Measurements from ENCODE around the gene HSPA6.
"Not testable (repeated sequence)": the region's sequence is repeated elsewhere in the genome, so short reads cannot be mapped to it uniquely, and the experiment has no call there.

Gene HSPA6

DNA sequence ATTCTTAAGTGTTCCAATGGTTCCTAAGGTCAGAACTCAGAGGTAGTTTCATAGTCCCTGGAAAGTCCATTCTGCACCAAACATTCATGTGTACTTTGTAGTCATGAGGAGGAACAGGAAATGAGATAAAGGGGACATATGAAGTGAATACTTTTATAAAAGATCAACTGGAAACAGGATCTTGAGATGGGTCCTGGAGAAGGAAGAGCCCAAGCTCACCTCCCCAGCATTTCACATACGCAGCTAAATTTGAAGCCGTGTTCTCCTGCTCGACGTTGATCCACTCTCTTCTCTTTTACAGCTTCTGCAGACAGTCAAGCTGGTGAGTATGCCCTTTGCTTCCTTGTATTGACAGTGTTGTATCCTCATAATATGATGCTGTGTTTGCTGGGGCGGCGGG is 18.7 kb upstream of the HSPA6 start:
- DNase-seq = peak; percentile 46

GRCh38 chr1:161506336-161507223 is 17.8 kb upstream of the HSPA6 start:
- DNase-seq = peak; percentile 87

DNA sequence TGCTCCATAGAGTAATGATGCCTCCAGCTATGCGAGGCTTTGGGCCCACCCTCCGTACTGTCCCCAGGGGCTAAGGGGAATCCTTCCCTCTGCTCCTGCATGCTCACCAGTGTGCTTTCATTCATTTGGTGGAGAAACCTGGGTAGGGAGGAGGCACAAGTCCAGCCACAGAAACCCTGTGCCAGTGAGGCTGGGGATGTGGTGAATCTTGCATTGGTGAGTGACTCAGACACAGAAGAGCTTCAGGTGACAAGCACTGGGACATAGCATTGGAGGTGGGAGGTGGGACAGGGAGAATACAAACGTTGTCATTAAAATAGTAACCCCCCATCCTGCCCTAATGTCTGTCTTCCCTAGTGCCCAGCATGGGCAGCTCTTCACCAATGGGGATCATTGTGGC is 13.9 kb upstream of the HSPA6 start:
- no peak for DNase-seq

DNA sequence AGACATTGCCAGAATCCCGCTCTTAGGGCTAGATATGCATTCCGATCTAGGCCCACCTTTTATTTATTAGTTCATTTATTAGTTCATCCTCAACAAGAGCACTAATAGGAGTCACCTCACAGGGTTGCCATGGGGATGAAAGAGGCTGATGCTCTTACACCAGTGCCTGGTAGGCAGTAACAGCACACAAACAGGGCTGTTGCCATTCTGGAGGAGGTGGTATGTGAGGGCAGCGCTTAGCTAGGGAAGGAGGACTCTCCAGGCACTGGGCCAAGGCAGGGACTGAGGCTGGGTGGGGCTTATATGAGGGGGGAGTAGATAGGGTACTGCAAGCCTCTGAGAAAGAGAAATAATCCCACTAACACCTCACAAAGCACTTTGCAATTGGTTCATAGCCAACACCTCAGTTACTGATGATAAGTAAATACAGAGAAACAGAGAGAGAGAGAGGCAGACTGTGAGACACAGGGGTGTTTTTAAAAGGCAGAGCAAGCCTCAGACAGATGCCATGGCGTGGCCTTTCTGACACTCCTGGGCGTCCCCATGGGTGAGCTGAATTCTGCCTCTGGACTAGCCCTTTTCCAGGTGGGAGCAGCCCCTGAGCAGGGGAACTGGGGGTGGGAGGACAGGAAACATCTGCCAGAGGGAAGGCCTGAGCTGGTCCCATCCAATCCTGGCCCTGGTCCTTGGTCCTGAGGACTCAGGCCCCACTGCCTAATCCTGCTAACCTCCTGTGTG is 13.2 kb upstream of the HSPA6 start:
- DNase-seq = no peak

DNA sequence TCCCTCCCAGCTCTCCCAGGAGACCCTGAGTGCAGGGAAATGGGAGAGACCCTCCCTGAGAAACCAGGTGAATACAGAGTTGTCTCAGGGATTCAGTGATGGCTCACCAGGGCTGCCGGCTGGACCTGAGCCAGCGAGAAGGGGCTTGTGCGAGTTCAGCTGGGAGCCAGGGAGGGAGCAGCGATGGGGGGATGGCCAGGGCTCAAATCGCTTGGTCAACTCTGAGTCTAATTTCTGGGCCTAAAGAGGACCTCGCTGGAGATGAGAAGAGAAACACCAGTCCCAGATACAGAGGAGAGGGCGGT is 12.6 kb upstream of the HSPA6 start:
- no peak for DNase-seq

DNA sequence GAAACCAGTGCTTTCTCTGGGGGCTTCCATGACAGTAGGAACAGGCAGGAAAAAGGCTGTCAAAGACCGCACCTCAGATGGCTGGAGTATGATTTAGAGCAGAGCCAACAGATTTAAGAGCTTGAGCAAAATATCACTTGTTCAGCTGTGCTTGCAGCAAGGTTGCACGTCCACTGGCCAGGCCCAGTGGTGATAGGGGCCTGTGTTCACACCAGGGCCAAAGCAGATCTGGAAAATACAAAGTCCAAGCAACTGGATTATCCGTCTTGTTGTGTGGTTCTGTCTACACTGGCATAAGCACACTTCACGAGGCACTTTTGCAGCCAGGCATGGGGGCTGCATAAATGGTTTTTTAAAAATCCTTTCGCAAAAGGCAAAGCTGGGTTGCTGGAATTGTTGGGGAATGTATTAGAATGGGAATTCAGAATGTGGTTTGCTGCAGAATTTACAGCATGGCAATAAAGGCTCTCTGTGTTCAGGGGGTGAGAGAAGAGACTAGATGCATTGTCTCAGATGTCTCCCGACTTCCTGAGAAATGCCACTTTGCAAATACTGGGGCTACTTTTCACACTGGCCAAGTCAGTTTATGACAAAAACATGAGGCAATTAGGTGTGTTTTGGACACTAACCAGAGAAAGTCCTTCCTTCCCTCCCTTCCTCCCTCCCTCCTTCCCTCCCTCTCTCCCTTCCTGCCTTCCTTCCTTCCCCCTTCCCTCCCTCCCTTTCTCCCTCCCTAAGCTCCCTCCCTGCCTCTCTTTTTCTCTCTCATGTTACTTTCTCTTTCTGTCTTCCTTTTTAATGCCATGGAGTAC is 11.5 kb upstream of the HSPA6 start:
- DNase-seq = not testable (repeated sequence)

DNA sequence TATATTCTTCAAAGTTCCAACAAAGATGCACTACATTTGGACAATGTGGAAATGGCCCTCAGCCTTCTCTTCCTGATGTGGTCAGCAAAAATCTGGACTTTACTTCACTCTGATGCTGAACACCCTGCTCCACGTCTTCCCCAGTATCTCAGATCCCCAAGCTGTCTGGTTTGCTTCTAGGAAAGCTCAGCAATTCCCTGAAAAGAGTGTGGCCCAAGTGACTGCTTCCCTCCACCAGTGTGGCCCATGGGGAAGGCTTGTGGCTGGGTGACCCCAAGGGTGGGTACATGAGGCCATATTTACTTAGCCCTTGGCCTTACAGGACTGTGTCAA is 10.9 kb upstream of the HSPA6 start:
- DNase-seq = not testable (repeated sequence)

DNA sequence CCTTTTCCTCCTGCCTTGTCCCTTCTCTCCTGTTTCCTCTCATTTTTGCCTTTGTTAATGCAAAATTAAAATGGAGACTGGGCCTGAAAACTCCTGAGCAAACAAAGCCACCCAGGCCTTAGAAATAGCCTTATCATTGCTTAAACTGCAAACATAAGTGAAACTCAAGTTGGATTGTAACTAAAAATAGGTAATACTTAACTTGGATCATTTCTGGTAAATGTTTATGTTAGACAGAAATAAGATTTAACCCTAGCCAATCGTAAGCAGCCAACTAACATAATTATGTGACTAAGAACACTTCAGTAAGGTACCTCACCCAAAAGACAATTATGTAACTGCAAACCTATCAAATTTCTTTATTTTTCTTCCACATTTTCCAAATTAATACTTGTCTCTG is 10.4 kb upstream of the HSPA6 start:
- not testable (repeated sequence) for DNase-seq

DNA sequence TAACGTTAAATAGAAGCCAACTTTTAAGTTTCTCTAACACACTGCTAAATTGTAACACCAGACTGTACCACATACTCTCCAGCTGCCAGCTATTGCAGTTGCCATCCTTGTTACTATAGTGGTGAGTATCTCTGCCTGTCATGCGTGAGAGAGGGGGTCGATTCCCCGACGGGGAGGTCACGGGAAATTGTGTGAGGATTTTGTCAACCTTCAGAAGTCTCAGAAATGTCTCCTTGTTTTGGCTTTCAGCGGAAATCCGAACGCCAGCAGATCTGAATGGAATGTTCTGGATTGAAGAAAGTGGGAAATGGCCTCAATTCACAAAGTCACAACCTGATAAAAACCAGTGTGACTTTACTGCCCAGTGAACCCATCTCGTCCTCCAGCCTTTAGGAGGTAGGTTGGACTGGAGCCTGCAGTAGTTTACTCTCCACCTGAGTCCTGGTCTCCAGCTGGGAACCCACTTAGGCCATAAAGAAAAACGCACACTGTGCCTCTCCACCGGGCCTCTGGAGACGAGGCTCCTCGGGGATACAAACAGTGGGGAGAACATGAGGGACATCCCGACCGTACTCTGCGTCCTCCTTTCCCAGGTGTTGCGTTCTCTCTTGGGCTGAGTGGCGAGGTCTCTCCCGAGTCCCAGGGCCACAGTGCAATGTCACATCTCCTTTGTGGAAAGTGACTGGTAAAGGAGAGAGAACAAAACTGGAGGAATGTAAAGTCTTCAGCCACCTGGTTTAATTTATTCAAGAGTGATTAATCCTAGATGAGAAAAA is 1.1 kb upstream of the HSPA6 start:
- DNase-seq = not testable (repeated sequence)

GRCh38 chr1:161524742-161525291 is 477 bp downstream of the HSPA6 start:
- not testable (repeated sequence) for DNase-seq

DNA sequence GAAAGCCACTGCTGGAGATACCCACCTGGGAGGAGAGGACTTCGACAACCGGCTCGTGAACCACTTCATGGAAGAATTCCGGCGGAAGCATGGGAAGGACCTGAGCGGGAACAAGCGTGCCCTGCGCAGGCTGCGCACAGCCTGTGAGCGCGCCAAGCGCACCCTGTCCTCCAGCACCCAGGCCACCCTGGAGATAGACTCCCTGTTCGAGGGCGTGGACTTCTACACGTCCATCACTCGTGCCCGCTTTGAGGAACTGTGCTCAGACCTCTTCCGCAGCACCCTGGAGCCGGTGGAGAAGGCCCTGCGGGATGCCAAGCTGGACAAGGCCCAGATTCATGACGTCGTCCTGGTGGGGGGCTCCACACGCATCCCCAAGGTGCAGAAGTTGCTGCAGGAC is 981 bp downstream of the HSPA6 start:
- not testable (repeated sequence) for DNase-seq

DNA sequence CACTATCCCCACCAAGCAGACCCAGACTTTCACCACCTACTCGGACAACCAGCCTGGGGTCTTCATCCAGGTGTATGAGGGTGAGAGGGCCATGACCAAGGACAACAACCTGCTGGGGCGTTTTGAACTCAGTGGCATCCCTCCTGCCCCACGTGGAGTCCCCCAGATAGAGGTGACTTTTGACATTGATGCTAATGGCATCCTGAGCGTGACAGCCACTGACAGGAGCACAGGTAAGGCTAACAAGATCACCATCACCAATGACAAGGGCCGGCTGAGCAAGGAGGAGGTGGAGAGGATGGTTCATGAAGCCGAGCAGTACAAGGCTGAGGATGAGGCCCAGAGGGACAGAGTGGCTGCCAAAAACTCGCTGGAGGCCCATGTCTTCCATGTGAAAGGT is 1.6 kb downstream of the HSPA6 start:
- not testable (repeated sequence) for DNase-seq

DNA sequence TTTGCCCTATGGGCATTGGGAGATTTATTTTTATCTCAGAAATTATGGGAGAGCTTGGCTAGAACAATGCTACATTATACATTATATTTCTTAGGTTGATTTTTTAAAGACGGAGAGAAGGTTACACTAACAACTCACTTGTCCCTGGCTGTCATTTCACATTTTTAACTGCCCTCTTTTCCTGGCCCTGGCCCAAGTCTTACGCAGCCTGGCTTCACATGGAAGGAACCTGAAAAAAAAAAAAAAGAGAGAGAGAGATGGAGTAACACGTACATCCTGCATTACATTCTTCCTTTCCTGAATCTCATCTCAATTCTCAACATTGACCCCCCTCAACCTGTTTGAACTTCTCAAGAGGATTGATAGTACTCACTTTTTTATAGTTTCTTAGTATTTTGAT is 4.2 kb downstream of the HSPA6 start:
- not testable (repeated sequence) for DNase-seq

- not testable (repeated sequence) for DNase-seq
Measured at GRCh38 chr1:161529463-161530104, 5.2 kb downstream of the HSPA6 start.

- peak; percentile 64 for DNase-seq
Measured at GRCh38 chr1:161530158-161530557, 5.8 kb downstream of the HSPA6 start.

- peak; percentile 95 for DNase-seq
Measured at GRCh38 chr1:161530671-161531641, 6.6 kb downstream of the HSPA6 start.

DNA sequence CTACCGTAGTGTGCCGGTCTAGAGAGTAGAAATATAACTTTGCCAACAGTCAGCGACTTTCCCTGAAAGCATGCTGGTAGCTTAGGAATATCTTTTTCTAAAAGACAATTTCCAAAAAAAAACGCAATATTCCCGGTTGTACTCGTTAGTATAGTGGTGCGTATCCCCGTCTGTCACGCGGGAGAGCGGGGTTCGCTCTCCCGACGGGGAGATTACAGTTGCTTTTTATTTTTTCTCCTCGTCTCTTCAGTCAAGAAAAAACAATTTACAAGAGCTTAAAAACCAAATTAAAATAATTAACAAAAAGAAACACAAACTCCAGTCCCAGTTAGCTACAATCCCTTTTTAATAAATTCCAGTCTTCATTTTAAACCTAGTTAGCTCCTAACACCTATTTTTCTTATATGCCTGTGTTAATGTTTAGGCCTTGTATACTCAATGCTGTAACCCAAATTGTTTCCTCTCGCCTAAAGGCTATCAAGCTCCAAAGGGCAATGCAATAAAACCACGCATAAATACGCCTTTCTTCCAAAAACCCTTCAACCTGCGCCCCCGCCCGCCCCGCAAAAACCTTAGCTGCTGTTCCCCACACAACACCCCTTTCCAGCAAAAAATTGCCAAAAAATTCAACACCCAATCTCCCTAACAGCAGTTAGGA is 7.8 kb downstream of the HSPA6 start:
- DNase-seq = no peak

GRCh38 chr1:161532644-161533567 is 8.6 kb downstream of the HSPA6 start:
- peak; percentile 53 for DNase-seq

Measured in MV-4-11 (cell line).